ENCODE results near the gene SSC5D.

Gene SSC5D

DNA sequence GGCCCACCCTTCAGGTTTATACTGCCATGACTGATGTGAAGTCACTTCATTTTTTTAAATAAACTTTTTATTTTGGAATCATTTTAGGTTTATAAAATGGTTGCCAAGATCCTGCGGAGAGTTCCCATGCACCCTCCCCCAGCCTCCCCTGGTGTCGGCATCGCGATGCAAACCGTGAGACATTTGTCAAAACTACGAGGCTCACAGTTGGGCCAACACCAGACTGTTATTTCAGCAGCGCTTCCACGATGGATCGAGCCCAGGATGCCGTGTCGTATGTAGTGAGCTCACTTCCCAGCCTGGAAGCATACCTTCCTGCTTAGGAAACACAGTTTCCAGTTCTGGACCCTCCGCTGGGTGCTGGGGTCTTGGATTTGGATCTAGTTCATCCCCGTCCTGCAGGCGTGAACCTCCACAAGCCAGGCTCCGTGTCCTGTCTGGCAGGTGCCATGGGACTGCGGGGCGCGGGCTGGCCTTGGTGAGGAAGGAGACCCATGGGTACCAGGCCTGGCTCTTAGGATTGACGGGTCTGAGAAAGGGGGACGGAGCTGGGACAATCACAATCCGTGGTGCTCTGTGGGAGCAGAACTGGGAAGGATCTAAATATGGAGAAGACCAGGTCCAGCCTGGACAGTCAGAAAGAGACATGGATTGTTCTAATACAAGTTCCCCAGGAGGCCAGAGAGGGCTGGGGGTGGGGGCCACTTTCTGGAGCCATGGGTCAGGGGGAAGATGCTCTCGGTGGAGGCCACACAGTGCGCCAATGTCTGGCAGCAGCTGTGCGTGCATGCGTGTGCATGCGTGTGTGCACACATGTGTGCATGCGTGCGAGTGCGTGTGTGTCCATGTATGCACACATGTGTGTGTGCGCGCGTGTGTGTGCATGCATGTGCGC is 51.1 kb downstream of the SSC5D start:
- Histone ChIP-seq H4K20me1 (ENCODE audit: insufficient read depth, low read length) (no peaks in the 10 kb centered on the region), H3K27ac (ENCODE audit: low read length) (no peak overlapping the region), H2AFZ (ENCODE audit: low read depth, low read length) (no peak overlapping the region), H3K27me3 (ENCODE audit: insufficient read depth, low read length, poor library complexity) (no peaks in the 10 kb centered on the region), H3K9ac (ENCODE audit: low read depth, low read length) (no peak overlapping the region), H3K9me3 (ENCODE audit: insufficient read depth, low read length, severe bottlenecking) (no peaks in the 10 kb centered on the region), H3K79me2 (ENCODE audit: insufficient read depth, low read length) (no peaks in the 10 kb centered on the region), H3K4me1 (ENCODE audit: insufficient read depth, low read length) (no peaks in the 10 kb centered on the region), H3K4me2 (ENCODE audit: insufficient read depth, low read length) (no peak overlapping the region), H3K4me3 (ENCODE audit: low read depth in 1 of 2, low read length in 2 of 2) (no peak overlapping the region), H3K36me3 (ENCODE audit: insufficient read depth, low read length) (no peaks in the 10 kb centered on the region)
- DNase-seq (no peak), ATAC-seq (ENCODE audit: insufficient read depth, low read depth) (no peak)
- TF ChIP-seq, protein P1, sequence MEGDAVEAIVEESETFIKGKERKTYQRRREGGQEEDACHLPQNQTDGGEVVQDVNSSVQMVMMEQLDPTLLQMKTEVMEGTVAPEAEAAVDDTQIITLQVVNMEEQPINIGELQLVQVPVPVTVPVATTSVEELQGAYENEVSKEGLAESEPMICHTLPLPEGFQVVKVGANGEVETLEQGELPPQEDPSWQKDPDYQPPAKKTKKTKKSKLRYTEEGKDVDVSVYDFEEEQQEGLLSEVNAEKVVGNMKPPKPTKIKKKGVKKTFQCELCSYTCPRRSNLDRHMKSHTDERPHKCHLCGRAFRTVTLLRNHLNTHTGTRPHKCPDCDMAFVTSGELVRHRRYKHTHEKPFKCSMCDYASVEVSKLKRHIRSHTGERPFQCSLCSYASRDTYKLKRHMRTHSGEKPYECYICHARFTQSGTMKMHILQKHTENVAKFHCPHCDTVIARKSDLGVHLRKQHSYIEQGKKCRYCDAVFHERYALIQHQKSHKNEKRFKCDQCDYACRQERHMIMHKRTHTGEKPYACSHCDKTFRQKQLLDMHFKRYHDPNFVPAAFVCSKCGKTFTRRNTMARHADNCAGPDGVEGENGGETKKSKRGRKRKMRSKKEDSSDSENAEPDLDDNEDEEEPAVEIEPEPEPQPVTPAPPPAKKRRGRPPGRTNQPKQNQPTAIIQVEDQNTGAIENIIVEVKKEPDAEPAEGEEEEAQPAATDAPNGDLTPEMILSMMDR (IDR thresholded peaks at IDR 0.05; ENCODE audit: borderline replicate concordance, extremely low read depth, low read length, poor library complexity, severe bottlenecking) = no peak

DNA sequence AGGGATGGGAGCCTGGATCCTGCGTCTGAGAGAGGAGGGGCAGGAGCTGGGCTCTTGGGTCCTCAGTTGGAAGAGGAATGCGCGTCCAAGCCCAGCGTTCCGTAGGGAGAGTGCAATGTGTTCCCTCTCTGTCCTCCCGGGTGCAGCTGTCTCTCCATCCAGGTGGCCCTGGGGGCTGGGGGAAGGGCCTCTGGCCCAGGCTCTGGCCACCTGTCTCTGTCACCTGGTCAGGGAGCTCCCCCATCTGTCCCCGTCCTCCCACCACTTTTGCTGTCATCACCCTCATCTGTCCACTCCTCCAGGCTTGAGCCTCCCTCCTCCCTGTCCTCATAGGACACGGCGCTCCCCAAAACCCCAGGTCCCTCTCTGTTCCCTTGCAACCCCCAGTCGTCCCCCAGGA is 52.4 kb downstream of the SSC5D start:
- Histone ChIP-seq H2AFZ (ENCODE audit: low read depth, low read length) (no peak overlapping the region), H3K27me3 (ENCODE audit: insufficient read depth, low read length, poor library complexity) (no peaks in the 10 kb centered on the region), H3K4me3 (ENCODE audit: low read depth in 1 of 2, low read length in 2 of 2) (no peak overlapping the region), H3K9ac (ENCODE audit: low read depth, low read length) (no peak overlapping the region), H3K27ac (ENCODE audit: low read length) (no peak overlapping the region), H3K36me3 (ENCODE audit: insufficient read depth, low read length) (no peaks in the 10 kb centered on the region), H3K4me2 (ENCODE audit: insufficient read depth, low read length) (no peak overlapping the region), H3K4me1 (ENCODE audit: insufficient read depth, low read length) (no peaks in the 10 kb centered on the region), H3K79me2 (ENCODE audit: insufficient read depth, low read length) (no peaks in the 10 kb centered on the region), H4K20me1 (ENCODE audit: insufficient read depth, low read length) (no peaks in the 10 kb centered on the region), H3K9me3 (ENCODE audit: insufficient read depth, low read length, severe bottlenecking) (no peaks in the 10 kb centered on the region)
- ATAC-seq (ENCODE audit: insufficient read depth, low read depth) (no peak), DNase-seq (no peak)
- TF ChIP-seq, protein P1 (IDR thresholded peaks at IDR 0.05; ENCODE audit: borderline replicate concordance, extremely low read depth, low read length, poor library complexity, severe bottlenecking) = no peak
- no peak for TF ChIP-seq EZH2 (IDR thresholded peaks at IDR 0.05; ENCODE audit: borderline replicate concordance, low read depth, low read length, severe bottlenecking)

DNA sequence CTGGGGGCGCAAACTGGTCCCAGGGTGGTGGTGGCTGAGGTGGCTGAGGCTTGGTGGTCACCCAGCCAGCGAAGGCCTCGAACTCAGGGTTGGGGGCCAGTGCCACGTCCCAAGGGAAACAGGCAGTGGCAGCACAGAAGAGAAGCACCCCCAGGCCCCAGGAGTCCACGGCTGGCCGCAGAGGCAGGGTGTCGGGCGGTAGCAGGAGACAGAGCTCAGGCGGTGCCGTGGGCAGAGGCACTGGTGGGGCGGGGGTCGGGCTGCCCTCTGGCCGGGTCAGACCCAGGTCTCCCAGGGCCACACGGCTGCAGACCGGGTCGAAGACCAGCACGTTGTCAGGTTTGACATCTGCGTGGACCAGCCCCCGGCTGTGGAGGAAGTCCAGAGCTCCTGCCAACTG is 52.9 kb downstream of the SSC5D start:
- DNase-seq = no peak
- H3K4me3 ChIP-seq (ENCODE audit: low read depth in 1 of 2, low read length in 2 of 2) = no peak overlapping the region
- no peaks in the 10 kb centered on the region for H3K4me1 ChIP-seq (ENCODE audit: insufficient read depth, low read length)
- no peak overlapping the region for H2AFZ ChIP-seq (ENCODE audit: low read depth, low read length)
- H3K36me3 ChIP-seq (ENCODE audit: insufficient read depth, low read length) = no peaks in the 10 kb centered on the region
- H4K20me1 ChIP-seq (ENCODE audit: insufficient read depth, low read length) = no peaks in the 10 kb centered on the region
- TF ChIP-seq EZH2 (IDR thresholded peaks at IDR 0.05; ENCODE audit: borderline replicate concordance, low read depth, low read length, severe bottlenecking) = no peak
- TF ChIP-seq, protein P1 (IDR thresholded peaks at IDR 0.05; ENCODE audit: borderline replicate concordance, extremely low read depth, low read length, poor library complexity, severe bottlenecking) = no peak
- H3K79me2 ChIP-seq (ENCODE audit: insufficient read depth, low read length) = no peaks in the 10 kb centered on the region
- no peaks in the 10 kb centered on the region for H3K9me3 ChIP-seq (ENCODE audit: insufficient read depth, low read length, severe bottlenecking)
- no peaks in the 10 kb centered on the region for H3K27me3 ChIP-seq (ENCODE audit: insufficient read depth, low read length, poor library complexity)
- ATAC-seq (ENCODE audit: insufficient read depth, low read depth) = no peak
- no peak overlapping the region for H3K27ac ChIP-seq (ENCODE audit: low read length)
- no peak overlapping the region for H3K4me2 ChIP-seq (ENCODE audit: insufficient read depth, low read length)
- H3K9ac ChIP-seq (ENCODE audit: low read depth, low read length) = no peak overlapping the region

Measured in DND-41 (cell line).